ENCODE measurements around the gene GLOD5. TPM values are rescaled to one million over a fixed set of nuclear protein-coding genes. Genes with fewer than 3 reads are reported as not detected.

Gene GLOD5
- polyA plus RNA-seq, 2 of the 4 experiments (the other 2 are of a cell fraction): not detected

GRCh38 chrX:48787505-48788443 is 26.2 kb downstream of the GLOD5 start:
- no peak overlapping the region for H3K4me2 ChIP-seq
- no peak overlapping the region for H3K27ac ChIP-seq
- ATAC-seq (no peak), FAIRE-seq (no peak), DNase-seq (ENCODE audit: low read depth in 1 of 2, low spot score in 1 of 2) (no peak)
- no peak overlapping the region for H3K4me3 ChIP-seq
- TF ChIP-seq MAZ (IDR thresholded peaks at IDR 0.05; ENCODE audit: borderline replicate concordance, low read depth, low read length) (no peak), JUNB (IDR thresholded peaks at IDR 0.05) (no peak), KDM5A (IDR thresholded peaks at IDR 0.05) (no peak), TFCP2L1 (CRISPR knock-in tag; IDR thresholded peaks at IDR 0.05) (no peak), TP53 (CRISPR knock-in tag; IDR thresholded peaks at IDR 0.05) (no peak), HOXB13 (CRISPR knock-in tag; IDR thresholded peaks at IDR 0.05; ENCODE audit: low read depth) (no peak), RAD21 (conservative IDR thresholded peaks at IDR 0.05 in 1 of 2, IDR thresholded peaks at IDR 0.05 in 1 of 2) (no peak), JUN (IDR thresholded peaks at IDR 0.05) (no peak), USF2 (IDR thresholded peaks at IDR 0.05) (no peak), ZSCAN20 (CRISPR knock-in tag; IDR thresholded peaks at IDR 0.05) (no peak), KDM1A (IDR thresholded peaks at IDR 0.05; ENCODE audit: low read depth) (no peak), RFX5 (IDR thresholded peaks at IDR 0.05) (no peak), EHMT2 (IDR thresholded peaks at IDR 0.05; ENCODE audit: low read depth) (no peak), CTCF (IDR thresholded peaks at IDR 0.05) (no peak), ELK1 (IDR thresholded peaks at IDR 0.05; ENCODE audit: low read depth, low read length) (no peak), HES2 (IDR thresholded peaks at IDR 0.05) (no peak)
- ChIA-PET POLR2A (no interaction called here), CTCF (no interaction called here)
- no peaks in the 10 kb centered on the region for H3K4me1 ChIP-seq
- H3K9me3 ChIP-seq: no peaks in the 10 kb centered on the region
- 42% methylated on average over 9 of the region's 17 CpGs for WGBS (ENCODE audit: missing lambda C conversion rate)

- Histone ChIP-seq H3K9me3 (no peaks in the 10 kb centered on the region), H3K27ac (no peak overlapping the region), H3K4me1 (no peaks in the 10 kb centered on the region; the same call in 2 of the 3 replicates), H3K4me2 (no peak overlapping the region), H3K4me3 (no peak overlapping the region)
- FAIRE-seq: no peak
- no peak for ATAC-seq
- TF ChIP-seq MAFK (IDR thresholded peaks at IDR 0.05; ENCODE audit: partially characterized antibody) (no peak), POLR2A (IDR thresholded peaks at IDR 0.05; ENCODE audit: low read length) (no peak), PHF8 (IDR thresholded peaks at IDR 0.05; ENCODE audit: borderline replicate concordance, low read depth) (no peak), KDM1A (IDR thresholded peaks at IDR 0.05; ENCODE audit: low read depth) (no peak), JUN (IDR thresholded peaks at IDR 0.05) (no peak), ZNF302 (CRISPR knock-in tag; IDR thresholded peaks at IDR 0.05) (no peak), ZC3H11A (IDR thresholded peaks at IDR 0.05) (no peak), RFX5 (IDR thresholded peaks at IDR 0.05) (no peak), HEYL (CRISPR knock-in tag; IDR thresholded peaks at IDR 0.05) (no peak), CEBPB (IDR thresholded peaks at IDR 0.05) (no peak), TP53 (CRISPR knock-in tag; IDR thresholded peaks at IDR 0.05) (no peak), POLR2AphosphoS2 (conservative IDR thresholded peaks at IDR 0.05; ENCODE audit: low read length) (no peak), SREBF2 (IDR thresholded peaks at IDR 0.05) (no peak), PBX3 (IDR thresholded peaks at IDR 0.05) (no peak)
- DNase-seq (ENCODE audit: low read depth in 1 of 2, low spot score in 1 of 2): no peak
- ChIA-PET POLR2A (no interaction called here), CTCF (interaction anchor here (0.6 kb wide), 1 partner anchor 971 kb away, joined by 3 read pairs; no protein-coding TSS in a partner anchor)
- WGBS (ENCODE audit: missing lambda C conversion rate): 47% methylated on average over 4 of the region's 7 CpGs
Observed at GRCh38 chrX:48789366-48790220, 28.0 kb downstream of the GLOD5 start.
